ENCODE results near the gene SKI. TPM values are rescaled to one million over a fixed set of nuclear protein-coding genes. Genes with fewer than 3 reads are reported as not detected.

The SKI gene
- total and polyA plus RNA-seq, 2 of the 8 experiments (the other 6 are each of a cell fraction or from before 2014, with no cell fraction given), result 8.3 to 87.6 TPM

DNA sequence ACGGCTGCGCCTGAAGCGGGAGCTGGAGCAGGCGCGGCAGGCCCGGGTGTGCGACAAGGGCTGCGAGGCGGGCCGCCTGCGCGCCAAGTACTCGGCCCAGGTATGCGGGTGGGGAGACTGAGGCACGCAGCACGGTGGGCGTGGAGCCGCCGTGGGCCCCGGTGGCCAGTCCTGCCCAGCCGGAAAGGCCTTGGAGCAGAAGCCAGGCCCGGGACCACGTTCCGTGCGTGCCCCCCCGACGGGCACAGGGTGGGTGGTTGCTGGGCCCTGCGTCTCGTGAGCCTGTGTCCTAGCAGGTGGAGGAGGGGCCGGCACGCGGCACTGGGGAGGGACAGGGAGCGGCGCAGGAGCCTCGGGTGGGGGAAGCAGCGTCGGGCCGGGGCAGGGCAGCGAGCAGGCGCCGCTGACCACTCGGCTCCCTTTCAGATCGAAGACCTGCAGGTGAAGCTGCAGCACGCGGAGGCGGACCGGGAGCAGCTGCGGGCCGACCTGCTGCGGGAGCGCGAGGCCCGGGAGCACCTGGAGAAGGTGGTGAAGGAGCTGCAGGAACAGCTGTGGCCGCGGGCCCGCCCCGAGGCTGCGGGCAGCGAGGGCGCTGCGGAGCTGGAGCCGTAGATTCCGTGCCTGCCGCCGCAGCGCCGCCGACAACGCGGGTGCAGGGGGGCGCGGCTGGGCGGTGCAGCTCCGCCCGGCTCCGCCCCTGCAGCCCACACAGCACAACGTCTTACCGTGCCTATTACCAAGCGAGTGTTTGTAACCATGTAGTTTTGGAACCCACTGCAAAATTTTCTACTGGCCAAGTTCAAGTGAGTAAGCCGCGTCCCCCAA lies 78.2 kb downstream of the SKI start:
- Histone ChIP-seq H3K23ac (ENCODE audit: insufficient read length) (no peak overlapping the region), H3K14ac (ENCODE audit: insufficient read length) (no peak overlapping the region), H3K4me2 (ENCODE audit: insufficient read depth in 1 of 2, low read depth in 2 of 2, low read length in 2 of 2) (no peak overlapping the region), H3K4me1 (replicated peaks in 1 of 4; ENCODE audit: control insufficient read depth in 3 of 4, insufficient read depth in 4 of 4, low read length in 3 of 4) (peaks cover 0 to 8% (median 6%) of the 10 kb centered on the region in 4 experiments; a peak in 5 of 7 replicates), H3K4ac (replicated peaks; ENCODE audit: insufficient read length, low read depth, low read length) (no peak overlapping the region), H4K20me1 (replicated peaks in 1 of 2; ENCODE audit: control insufficient read depth in 1 of 2, insufficient read depth in 2 of 2, low read length in 2 of 2) (peaks cover 3 to 22% of the 10 kb centered on the region in 2 experiments), H4K5ac (ENCODE audit: insufficient read length, low read depth, low read length) (no peak overlapping the region), H3K23me2 (ENCODE audit: low read depth, low read length) (no peaks in the 10 kb centered on the region), H2AK5ac (ENCODE audit: low read depth, low read length) (no peak overlapping the region), H3K79me2 (ENCODE audit: control insufficient read depth in 1 of 2, insufficient read depth in 2 of 2, low read length in 2 of 2) (peaks cover 0 to 14% of the 10 kb centered on the region in 2 experiments; a peak in 1 of 4 replicates), H3K79me1 (ENCODE audit: low read depth, low read length) (peaks cover 10% of the 10 kb centered on the region), H3K18ac (ENCODE audit: extremely low read depth, low read length) (no peak overlapping the region), H3K27ac (ENCODE audit: low read depth, low read length) (no peak overlapping the region), H2BK15ac (ENCODE audit: low read length) (no peak overlapping the region), H3K9me3 (ENCODE audit: insufficient read depth in 2 of 2, low read depth in 1 of 2, low read length in 1 of 2) (no peaks in the 10 kb centered on the region), H2BK5ac (ENCODE audit: low read depth, low read length) (no peak overlapping the region), H2BK12ac (ENCODE audit: low read depth, low read length) (no peak overlapping the region), H4K8ac (ENCODE audit: extremely low read depth, insufficient read depth, low read length) (no peak overlapping the region; the same call in 1 of the 2 replicates), H4K91ac (replicated peaks; ENCODE audit: insufficient read length, low read length) (no peak overlapping the region), H3K4me3 (ENCODE audit: extremely low read depth in 1 of 4, insufficient read depth in 2 of 4, low read depth in 3 of 4, low read length in 4 of 4) (no peak overlapping the region), H2BK20ac (ENCODE audit: low read length) (no peak overlapping the region), H2AFZ (ENCODE audit: low read length) (no peak overlapping the region), H3K36me3 (ENCODE audit: control insufficient read depth in 2 of 4, insufficient read depth in 4 of 4, low read length in 3 of 4) (peaks cover 6 to 47% (median 29%) of the 10 kb centered on the region in 4 experiments; a peak in 6 of 8 replicates), H2BK120ac (replicated peaks; ENCODE audit: low read depth, low read length) (no peak overlapping the region), H3K27me3 (replicated peaks in 1 of 4; ENCODE audit: control insufficient read depth in 3 of 4, extremely low read depth in 1 of 4, insufficient read depth in 3 of 4, low read length in 3 of 4) (no peaks in the 10 kb centered on the region), H3K9ac (replicated peaks in 1 of 4; ENCODE audit: extremely low read depth in 1 of 4, low read depth in 3 of 4, low read length in 3 of 4) (no peak overlapping the region), H3K56ac (replicated peaks; ENCODE audit: insufficient read length, low read depth, low read length) (no peak overlapping the region)
- FAIRE-seq (no peak), DNase-seq (ENCODE audit: low read depth in 1 of 2, low spot score in 2 of 2) (peak in 1 of 2 experiments; percentile 27)
- POLR2A ChIA-PET (ENCODE audit: partially characterized antibody), result interaction anchor here (0.9 to 1.5 kb wide), 4 partner anchors 9 to 77 kb away, joined by 3 to 4 read pairs (median 3); no protein-coding TSS in a partner anchor
- TF ChIP-seq NRF1 (IDR thresholded peaks at IDR 0.05; ENCODE audit: low read depth, low read length) (no peak), GABPA (IDR thresholded peaks at IDR 0.05; ENCODE audit: borderline replicate concordance, insufficient read depth, low read length) (peak; percentile 51; the same call in 1 of the 2 replicates), POLR2A (IDR thresholded peaks at IDR 0.05; ENCODE audit: control extremely low read depth in 1 of 2, low read depth in 2 of 2, low read length in 2 of 2) (no peak), SIX5 (IDR thresholded peaks at IDR 0.05; ENCODE audit: low read depth, low read length) (no peak)
- 97% methylated on average over 41 of the region's 81 CpGs; no CpG with 5 or more reads in 1 of the 2 experiments for WGBS, 2 experiments (ENCODE audit: extremely low coverage in 1 of 2, insufficient coverage in 1 of 2, insufficient read length in 1 of 2, insufficient replicate concordance in 2 of 2, low coverage in 1 of 2, low lambda C conversion rate in 2 of 2, missing lambda C conversion rate in 1 of 2)
- CTCF ChIA-PET (ENCODE audit: partially characterized antibody), result interaction anchor here (0.7 to 2.6 kb wide), 12 partner anchors 8 to 1180 kb away, joined by 3 to 13 read pairs (median 3); no protein-coding TSS in a partner anchor

All from H1 (cell line).